Measurements from ENCODE around the gene ZNF689.

Gene ZNF689

DNA sequence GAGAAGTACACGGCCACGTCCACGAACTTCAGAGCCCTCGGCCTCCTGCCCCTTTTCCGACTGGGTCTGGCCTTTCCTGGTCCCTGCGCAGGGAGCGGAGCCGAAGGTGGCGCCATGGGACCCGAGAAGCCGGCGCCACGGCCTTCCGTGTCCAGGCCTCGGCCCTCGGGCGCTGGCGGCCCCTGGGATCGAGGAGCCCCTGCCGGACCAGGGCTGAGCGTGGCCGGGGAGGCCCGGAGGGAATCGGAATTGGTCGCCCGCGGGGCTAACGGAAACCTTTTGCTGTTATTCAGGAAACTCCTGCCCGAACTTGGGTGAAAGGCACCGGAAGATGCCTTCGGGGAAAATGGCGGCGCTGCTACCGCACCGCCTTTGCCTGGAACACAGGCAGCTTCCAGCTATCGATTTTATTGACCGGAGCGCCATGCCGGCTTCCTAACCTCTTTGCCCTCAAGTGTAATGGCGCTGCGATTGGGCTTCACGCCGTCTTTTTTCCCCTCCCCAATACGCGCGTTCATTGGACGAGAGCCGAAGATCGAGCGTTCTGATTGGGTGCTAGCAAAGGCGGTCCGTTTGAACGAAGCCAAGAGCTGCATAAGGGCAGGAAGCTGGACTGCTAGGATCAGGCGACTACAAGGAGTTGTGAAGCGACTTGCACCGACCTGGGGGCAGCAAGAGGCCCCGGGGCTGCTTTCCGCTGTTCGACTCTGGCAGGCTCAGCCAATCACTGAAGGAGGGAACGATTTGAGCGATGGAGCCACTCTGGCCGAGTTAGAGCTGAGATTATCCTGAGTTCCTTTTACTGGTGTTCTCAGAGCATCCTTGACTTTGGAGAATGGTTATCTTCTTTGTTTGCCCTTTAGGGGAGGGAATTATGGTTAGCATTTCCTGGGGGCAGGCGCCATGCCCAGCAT is at the start of gene ZNF689:
Gene ZNF689 (minus strand): TSS at position 464 of the 914 bp plus-strand sequence. CDS start 348 bp downstream, at position 116.
- Histone ChIP-seq H3K4me1 (ENCODE audit: control insufficient read depth, insufficient read depth, low read length) (no peaks in the 10 kb centered on the region), H3K9me3 (ENCODE audit: control insufficient read depth, insufficient read depth, low read depth, low read length) (no peaks in the 10 kb centered on the region), H3K27ac (ENCODE audit: low read depth, low read length) (peak within 1 kb of the TSS; percentile 94), H3K36me3 (ENCODE audit: control insufficient read depth, insufficient read depth, low read length) (peaks cover 13% of the 10 kb centered on the region), H3K27me3 (ENCODE audit: control insufficient read depth, insufficient read depth, low read length) (no peaks in the 10 kb centered on the region), H3K4me3 (ENCODE audit: low read depth, low read length) (peak within 1 kb of the TSS; percentile 81), H3K9ac (ENCODE audit: low read length) (peak within 1 kb of the TSS; percentile 98)

GRCh38 chr16:30658731-30659506 is 48.7 kb upstream of the ZNF689 start:
- Histone ChIP-seq H3K27me3 (ENCODE audit: control insufficient read depth, insufficient read depth, low read length) (peaks cover 43% of the 10 kb centered on the region), H3K27ac (ENCODE audit: low read depth, low read length) (peak overlapping the region; percentile 42; the same call in 1 of the 2 replicates), H3K9ac (ENCODE audit: low read length) (peak overlapping the region; percentile 87), H3K4me3 (ENCODE audit: low read depth, low read length) (peak overlapping the region; percentile 84), H3K36me3 (ENCODE audit: control insufficient read depth, insufficient read depth, low read length) (peaks cover 43% of the 10 kb centered on the region), H3K9me3 (ENCODE audit: control insufficient read depth, insufficient read depth, low read depth, low read length) (no peaks in the 10 kb centered on the region), H3K4me1 (ENCODE audit: control insufficient read depth, insufficient read depth, low read length) (peaks cover 6% of the 10 kb centered on the region; the same call in 1 of the 2 replicates)

DNA sequence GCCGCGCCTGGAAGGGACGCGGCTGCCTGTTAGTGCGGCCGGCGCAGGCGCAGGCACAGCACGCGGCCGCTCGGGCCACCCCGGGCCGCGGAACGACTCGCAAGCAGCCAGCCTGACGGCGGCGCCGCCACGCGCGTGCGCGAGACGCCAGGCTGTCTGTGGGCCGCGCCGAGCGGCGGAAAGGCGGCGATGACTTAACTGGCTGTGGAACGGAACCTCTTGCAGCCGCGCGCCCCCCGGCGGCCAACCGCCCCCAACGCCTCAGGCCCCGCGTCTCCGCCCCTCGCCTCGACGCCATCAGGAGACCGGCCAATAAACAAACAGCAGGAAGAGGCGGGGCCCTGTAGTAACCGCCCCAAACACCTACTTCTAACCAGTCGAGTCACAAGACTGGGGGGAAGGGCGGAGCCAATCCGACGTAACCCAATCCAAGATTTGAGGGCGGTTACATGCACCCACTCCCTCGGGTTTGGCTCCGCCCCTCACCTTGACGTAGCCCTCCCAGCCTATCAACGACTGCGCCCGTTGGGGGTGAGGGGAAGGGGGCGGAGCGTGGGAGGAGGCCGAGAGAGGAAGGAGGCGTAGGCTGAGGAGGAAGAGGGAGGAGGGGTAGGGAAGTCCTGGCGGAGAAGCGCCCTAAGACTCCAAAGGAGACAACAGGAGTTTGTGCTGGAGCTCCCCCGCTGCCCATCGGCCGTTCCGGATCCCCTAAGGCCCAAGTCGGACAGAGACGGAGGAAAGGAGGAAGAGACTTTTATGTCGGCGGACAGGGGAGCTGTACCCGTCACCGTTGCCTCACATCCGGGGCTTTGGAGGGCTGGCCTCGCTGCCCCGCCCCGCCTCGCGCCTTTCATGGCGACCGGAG is 47.9 kb upstream of the ZNF689 start, which contains the start of gene FBRS:
Gene FBRS (plus strand): TSS at position 566 of the 865 bp plus-strand sequence. CDS start 1,088 bp downstream, outside the sequence.
- H3K27ac ChIP-seq (ENCODE audit: low read depth, low read length) = peak within 1 kb of the TSS; percentile 42; the same call in 1 of the 2 replicates
- peaks cover 36% of the 10 kb centered on the region for H3K36me3 ChIP-seq (ENCODE audit: control insufficient read depth, insufficient read depth, low read length)
- no peaks in the 10 kb centered on the region for H3K9me3 ChIP-seq (ENCODE audit: control insufficient read depth, insufficient read depth, low read depth, low read length)
- peaks cover 35% of the 10 kb centered on the region for H3K27me3 ChIP-seq (ENCODE audit: control insufficient read depth, insufficient read depth, low read length)
- peak within 1 kb of the TSS; percentile 87 for H3K9ac ChIP-seq (ENCODE audit: low read length)
- peaks cover 6% of the 10 kb centered on the region; the same call in 1 of the 2 replicates for H3K4me1 ChIP-seq (ENCODE audit: control insufficient read depth, insufficient read depth, low read length)
- peak within 1 kb of the TSS; percentile 84 for H3K4me3 ChIP-seq (ENCODE audit: low read depth, low read length)

DNA sequence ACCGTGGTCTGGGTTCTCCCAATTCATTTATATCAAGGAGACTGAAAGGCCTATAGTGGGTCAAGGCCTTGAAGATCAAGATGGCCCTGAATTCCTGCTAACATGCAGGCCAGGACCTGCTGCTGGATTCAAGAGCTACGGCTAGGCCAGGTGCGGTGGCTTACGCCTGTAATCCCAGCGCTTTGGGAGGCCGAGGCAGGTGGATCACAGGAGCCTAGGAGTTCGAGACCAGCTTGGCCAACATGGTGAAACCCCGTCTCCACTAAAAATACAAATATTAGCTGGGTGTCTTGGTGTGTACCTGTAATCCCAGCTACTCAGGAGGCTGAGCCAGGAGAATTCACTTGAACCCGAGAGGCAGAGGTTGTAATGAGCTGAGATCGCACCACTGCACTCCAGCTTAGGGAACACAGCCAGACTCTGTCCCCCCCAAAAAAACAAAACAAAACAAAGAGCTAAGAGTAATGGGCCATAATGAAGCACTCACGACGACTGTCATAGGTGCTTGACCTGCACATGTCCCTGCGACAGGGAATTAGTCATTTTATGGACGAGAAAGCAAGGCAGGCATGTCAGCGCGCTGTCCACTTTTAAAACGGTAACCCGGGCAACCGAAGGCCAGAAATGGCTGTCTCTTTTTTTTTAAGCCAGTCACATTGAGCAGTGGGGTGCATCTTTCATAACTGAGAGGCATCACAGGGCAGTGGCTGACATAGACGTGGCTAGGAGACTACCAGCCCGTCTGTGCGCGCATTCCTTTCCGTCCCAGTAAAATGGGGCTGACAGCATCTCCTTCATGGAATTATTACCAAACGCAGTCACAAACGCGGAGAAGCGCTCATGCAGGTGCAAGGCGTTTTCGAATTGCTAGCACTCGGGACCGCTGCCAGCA is 47.0 kb upstream of the ZNF689 start:
- peak overlapping the region; percentile 57 for H3K9ac ChIP-seq (ENCODE audit: low read length)
- peaks cover 29% of the 10 kb centered on the region for H3K36me3 ChIP-seq (ENCODE audit: control insufficient read depth, insufficient read depth, low read length)
- H3K27me3 ChIP-seq (ENCODE audit: control insufficient read depth, insufficient read depth, low read length) = peaks cover 31% of the 10 kb centered on the region

DNA sequence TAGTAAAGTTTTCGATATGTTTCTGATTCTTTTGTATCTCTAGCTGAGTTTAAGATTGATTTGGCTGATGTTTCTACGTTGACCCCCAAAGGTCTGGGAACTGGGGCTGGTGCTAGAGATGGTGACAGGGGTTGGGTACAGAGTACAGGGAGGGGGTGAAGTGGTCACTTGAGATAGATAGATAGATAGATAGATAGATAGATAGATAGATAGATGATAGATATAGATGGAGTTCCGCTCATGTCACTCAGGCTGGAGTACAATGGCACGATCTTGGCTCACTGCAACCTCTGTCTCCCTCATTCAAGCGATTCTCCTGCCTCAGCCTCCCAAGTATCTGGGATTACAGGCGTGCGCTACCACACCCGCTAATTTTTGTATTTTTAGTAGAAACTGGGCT is 46.2 kb upstream of the ZNF689 start:
- Histone ChIP-seq H3K4me3 (ENCODE audit: low read depth, low read length) (no peak overlapping the region), H3K27ac (ENCODE audit: low read depth, low read length) (no peak overlapping the region), H3K9me3 (ENCODE audit: control insufficient read depth, insufficient read depth, low read depth, low read length) (no peaks in the 10 kb centered on the region), H3K27me3 (ENCODE audit: control insufficient read depth, insufficient read depth, low read length) (peaks cover 30% of the 10 kb centered on the region), H3K4me1 (ENCODE audit: control insufficient read depth, insufficient read depth, low read length) (peaks cover 9% of the 10 kb centered on the region; the same call in 1 of the 2 replicates), H3K36me3 (ENCODE audit: control insufficient read depth, insufficient read depth, low read length) (peaks cover 22% of the 10 kb centered on the region), H3K9ac (ENCODE audit: low read length) (no peak overlapping the region)

More for the DNA sequence above, 47.0 kb upstream of the ZNF689 start:
- H3K4me1 ChIP-seq (ENCODE audit: control insufficient read depth, insufficient read depth, low read length) = peaks cover 6% of the 10 kb centered on the region; the same call in 1 of the 2 replicates
- no peaks in the 10 kb centered on the region for H3K9me3 ChIP-seq (ENCODE audit: control insufficient read depth, insufficient read depth, low read depth, low read length)
- no peak overlapping the region for H3K27ac ChIP-seq (ENCODE audit: low read depth, low read length)
- H3K4me3 ChIP-seq (ENCODE audit: low read depth, low read length) = peak overlapping the region; percentile 84

DNA sequence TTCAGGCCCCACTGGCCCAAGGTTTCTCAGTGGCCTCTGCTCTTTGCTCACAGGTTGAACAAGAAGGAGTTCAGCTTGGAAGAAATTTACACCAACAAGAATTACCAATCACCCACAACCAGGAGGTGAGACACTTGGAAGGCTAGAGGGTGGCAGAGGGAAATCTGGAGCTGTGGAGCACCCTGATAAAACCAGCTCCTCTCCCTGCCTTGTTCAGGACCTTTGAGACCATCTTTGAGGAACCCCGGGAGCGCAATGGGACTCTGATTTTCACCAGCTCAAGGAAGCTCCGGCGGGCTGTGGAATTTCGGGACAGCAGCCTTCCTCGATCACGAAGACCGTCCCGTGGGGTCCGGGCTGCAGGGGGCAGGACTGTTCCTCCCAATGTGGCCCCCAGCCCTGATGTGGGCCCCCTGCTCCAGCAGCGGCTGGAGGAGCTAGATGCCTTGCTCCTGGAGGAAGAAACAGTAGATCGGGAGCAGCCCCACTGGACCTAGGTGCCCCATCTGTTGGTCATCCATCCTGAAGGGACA is 45.7 kb upstream of the ZNF689 start:
- H3K9ac ChIP-seq (ENCODE audit: low read length) = no peak overlapping the region
- H3K4me1 ChIP-seq (ENCODE audit: control insufficient read depth, insufficient read depth, low read length) = peaks cover 9% of the 10 kb centered on the region; the same call in 1 of the 2 replicates
- no peak overlapping the region for H3K27ac ChIP-seq (ENCODE audit: low read depth, low read length)
- no peaks in the 10 kb centered on the region for H3K9me3 ChIP-seq (ENCODE audit: control insufficient read depth, insufficient read depth, low read depth, low read length)
- peaks cover 17% of the 10 kb centered on the region for H3K36me3 ChIP-seq (ENCODE audit: control insufficient read depth, insufficient read depth, low read length)
- peaks cover 25% of the 10 kb centered on the region for H3K27me3 ChIP-seq (ENCODE audit: control insufficient read depth, insufficient read depth, low read length)
- H3K4me3 ChIP-seq (ENCODE audit: low read depth, low read length) = no peak overlapping the region

DNA sequence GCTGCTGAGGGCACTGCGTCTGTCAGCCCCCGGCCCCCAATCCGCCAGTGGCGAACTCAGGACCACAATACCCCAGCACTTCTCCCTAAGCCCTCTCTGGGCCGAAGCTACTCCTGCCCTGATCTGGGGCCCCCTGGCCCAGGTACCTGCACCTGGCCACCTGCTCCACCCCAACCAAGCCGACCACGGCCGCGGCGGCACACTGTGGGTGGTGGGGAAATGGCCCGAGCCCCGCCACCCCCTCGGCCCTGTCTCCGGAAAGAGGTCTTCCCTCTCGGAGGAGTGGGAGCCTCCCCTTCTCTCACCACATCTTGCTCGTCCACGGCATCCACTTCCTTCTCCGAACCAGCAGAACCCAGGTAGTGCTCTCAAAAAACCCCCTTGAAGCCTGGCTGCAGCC is 44.7 kb upstream of the ZNF689 start:
- H3K27ac ChIP-seq (ENCODE audit: low read depth, low read length) = no peak overlapping the region
- H3K9ac ChIP-seq (ENCODE audit: low read length) = no peak overlapping the region
- H3K27me3 ChIP-seq (ENCODE audit: control insufficient read depth, insufficient read depth, low read length) = peaks cover 15% of the 10 kb centered on the region
- H3K9me3 ChIP-seq (ENCODE audit: control insufficient read depth, insufficient read depth, low read depth, low read length) = no peaks in the 10 kb centered on the region
- H3K4me3 ChIP-seq (ENCODE audit: low read depth, low read length) = no peak overlapping the region
- H3K4me1 ChIP-seq (ENCODE audit: control insufficient read depth, insufficient read depth, low read length) = peaks cover 9% of the 10 kb centered on the region; the same call in 1 of the 2 replicates
- H3K36me3 ChIP-seq (ENCODE audit: control insufficient read depth, insufficient read depth, low read length) = peaks cover 17% of the 10 kb centered on the region

DNA sequence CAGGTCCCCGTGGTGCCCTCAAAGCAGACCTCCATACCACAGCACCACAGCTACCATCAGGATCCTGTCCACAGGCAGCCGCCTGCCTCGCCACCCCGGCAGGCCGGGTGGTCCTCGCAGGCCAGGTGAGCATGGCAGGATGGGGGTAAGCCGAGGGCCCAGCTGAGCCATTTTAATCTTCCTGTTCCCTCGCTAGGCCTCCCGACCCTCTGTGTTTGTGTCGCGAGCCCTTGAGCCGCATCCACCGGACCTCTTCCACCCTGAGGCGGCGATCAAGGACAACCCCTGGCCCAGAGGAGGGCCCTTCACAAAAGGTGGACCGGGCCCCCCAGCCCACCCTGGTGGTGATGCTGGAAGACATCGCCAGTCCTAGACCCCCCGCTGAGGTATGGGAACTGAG is 42.5 kb upstream of the ZNF689 start:
- H3K9ac ChIP-seq (ENCODE audit: low read length) = no peak overlapping the region
- H3K27ac ChIP-seq (ENCODE audit: low read depth, low read length) = no peak overlapping the region
- H3K4me3 ChIP-seq (ENCODE audit: low read depth, low read length) = no peak overlapping the region
- H3K27me3 ChIP-seq (ENCODE audit: control insufficient read depth, insufficient read depth, low read length) = peaks cover 12% of the 10 kb centered on the region
- H3K36me3 ChIP-seq (ENCODE audit: control insufficient read depth, insufficient read depth, low read length) = peaks cover 17% of the 10 kb centered on the region
- H3K4me1 ChIP-seq (ENCODE audit: control insufficient read depth, insufficient read depth, low read length) = peaks cover 9% of the 10 kb centered on the region; the same call in 1 of the 2 replicates
- no peaks in the 10 kb centered on the region for H3K9me3 ChIP-seq (ENCODE audit: control insufficient read depth, insufficient read depth, low read depth, low read length)

GRCh38 chr16:30652005-30652296 is 41.8 kb upstream of the ZNF689 start:
- Histone ChIP-seq H3K27ac (ENCODE audit: low read depth, low read length) (no peak overlapping the region), H3K4me3 (ENCODE audit: low read depth, low read length) (peak overlapping the region; percentile 71), H3K9ac (ENCODE audit: low read length) (peak overlapping the region; percentile 45), H3K27me3 (ENCODE audit: control insufficient read depth, insufficient read depth, low read length) (peaks cover 12% of the 10 kb centered on the region), H3K9me3 (ENCODE audit: control insufficient read depth, insufficient read depth, low read depth, low read length) (no peaks in the 10 kb centered on the region), H3K36me3 (ENCODE audit: control insufficient read depth, insufficient read depth, low read length) (peaks cover 17% of the 10 kb centered on the region), H3K4me1 (ENCODE audit: control insufficient read depth, insufficient read depth, low read length) (peaks cover 4% of the 10 kb centered on the region; the same call in 1 of the 2 replicates)
